GM19467 (cell line): Measurements from ENCODE around the gene VDAC1.

ENCODE experiments used
- ATAC-seq: cut with Tn5 transposase; IDR thresholded peaks from one replicate; pipeline ENCODE4 v1.9.1; 2021; ENCODE audit warnings: mild to moderate bottlenecking, moderate library complexity; ENCODE audit not compliant: unreplicated experiment

VDAC1 gene

DNA sequence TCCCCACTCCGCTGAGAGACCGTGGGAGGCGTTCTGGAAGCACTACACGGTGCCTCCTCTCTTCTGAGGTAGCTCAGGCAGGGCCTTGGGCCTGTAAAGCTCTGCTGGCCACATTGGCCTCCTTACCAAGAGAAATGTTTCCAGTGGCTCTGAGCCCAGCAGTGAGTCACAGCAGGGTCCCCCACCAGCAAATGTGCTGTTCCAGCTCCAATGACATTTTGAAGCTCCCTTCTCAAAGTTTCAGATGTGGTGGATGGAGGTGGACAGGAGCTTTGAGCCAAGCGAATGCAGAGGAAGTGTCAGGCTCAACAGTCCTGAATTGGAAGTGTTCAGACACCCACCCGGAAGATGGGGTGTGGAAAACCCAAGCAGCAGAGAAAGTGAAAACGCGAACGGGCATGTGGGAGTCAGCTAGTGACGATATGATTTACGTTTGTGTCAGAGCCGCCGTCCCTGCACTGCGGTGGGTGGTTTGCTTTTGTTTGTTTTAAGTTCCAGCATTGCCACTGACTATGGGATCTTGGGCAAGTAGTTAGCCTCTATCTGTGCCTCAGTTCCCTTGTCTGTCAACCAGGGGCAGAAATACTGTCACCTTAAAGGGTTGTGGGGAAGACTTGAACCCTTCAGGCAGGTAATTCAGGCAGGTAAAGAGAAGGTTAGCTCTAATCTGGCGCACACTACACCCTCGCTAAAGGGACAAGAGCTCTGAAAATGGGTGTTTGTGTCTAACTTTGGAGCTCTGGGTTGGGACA is 74.5 kb downstream of the VDAC1 start:
- no peak for ATAC-seq

GRCh38 chr5:133928587-133929393 is 76.0 kb downstream of the VDAC1 start:
- no peak for ATAC-seq

DNA sequence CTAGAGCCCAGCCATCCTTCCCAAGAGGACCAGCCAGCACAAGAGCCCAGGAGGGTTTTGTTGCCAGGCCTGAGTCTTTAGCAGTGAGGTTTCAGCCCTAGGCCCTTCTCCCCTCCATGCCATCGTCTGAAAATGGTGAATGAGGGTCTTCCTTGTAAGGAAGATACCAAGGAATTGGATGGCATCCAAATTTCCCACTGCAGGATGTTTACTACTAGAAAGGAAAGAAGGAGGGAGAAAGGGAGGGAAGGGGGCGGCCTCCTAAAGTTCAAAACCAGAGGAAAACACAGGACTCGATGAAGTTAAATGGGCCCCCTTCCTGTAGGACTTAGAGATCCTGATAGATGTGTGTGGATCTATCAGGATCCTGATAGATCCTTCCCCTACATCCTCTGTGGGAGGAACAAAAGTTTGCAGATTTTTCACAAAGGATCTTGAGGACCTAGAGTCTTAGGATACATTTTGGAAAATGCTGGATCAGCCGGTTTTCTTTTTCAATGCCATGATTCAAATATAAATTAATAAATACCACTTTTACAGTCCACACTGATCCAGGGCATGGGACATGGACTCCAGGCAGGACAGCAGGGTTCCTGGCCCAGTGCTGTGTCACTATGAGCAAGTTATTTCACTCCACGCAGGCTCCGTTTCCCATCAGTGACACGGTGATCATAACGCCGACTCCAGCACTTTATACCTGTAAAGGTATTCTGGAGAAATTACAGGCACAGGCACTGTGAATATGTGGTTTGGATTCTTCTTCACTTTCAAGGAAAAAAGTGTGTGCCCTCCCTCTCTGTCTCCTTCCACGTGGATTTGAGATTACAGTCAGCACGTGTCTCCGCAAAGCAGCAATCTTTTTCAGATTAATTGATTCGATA is 77.2 kb downstream of the VDAC1 start:
- no peak for ATAC-seq

DNA sequence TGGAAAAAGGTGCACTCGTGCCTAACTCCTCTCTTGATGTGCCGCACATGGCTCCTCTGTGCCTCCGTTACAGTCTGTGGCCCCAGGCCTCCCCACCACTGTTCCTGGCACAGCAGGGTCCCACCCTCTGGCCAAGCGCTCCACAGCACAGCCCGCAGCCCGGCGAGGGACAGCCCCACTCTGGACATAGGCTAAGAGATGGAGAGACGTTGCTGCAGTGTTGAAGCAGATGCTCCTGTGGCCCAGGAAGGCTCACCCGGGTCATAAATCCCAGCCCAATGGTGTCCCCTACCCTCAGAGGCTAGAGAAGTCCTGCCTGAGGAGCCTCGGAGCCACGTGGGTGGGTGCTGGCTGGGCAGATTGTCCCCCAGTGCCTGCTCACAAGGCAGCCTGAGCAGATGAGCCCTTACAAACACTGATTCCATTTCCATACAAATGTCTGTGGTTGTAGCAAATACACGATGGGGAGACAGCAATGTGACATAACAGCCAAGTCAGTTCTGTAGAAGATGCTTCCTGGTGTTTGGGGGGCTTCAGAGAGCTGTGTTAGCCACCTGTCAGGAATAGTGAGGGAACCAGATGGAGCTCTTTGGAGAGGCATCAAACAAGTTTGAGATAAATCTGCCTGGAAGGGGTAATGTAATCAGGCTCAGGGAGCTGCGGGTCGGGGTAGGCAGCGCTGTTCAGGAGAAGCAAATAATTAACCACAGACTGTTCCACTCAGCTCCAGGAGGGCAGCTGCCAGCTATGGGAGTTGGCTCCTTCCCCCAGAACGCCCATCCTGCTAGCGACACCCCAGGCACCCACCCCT is 78.1 kb downstream of the VDAC1 start:
- ATAC-seq = no peak

- ATAC-seq = no peak
Observed at GRCh38 chr5:133925866-133926488, 78.8 kb downstream of the VDAC1 start.

GRCh38 chr5:133925269-133925668 is 79.5 kb downstream of the VDAC1 start:
- no peak for ATAC-seq

DNA sequence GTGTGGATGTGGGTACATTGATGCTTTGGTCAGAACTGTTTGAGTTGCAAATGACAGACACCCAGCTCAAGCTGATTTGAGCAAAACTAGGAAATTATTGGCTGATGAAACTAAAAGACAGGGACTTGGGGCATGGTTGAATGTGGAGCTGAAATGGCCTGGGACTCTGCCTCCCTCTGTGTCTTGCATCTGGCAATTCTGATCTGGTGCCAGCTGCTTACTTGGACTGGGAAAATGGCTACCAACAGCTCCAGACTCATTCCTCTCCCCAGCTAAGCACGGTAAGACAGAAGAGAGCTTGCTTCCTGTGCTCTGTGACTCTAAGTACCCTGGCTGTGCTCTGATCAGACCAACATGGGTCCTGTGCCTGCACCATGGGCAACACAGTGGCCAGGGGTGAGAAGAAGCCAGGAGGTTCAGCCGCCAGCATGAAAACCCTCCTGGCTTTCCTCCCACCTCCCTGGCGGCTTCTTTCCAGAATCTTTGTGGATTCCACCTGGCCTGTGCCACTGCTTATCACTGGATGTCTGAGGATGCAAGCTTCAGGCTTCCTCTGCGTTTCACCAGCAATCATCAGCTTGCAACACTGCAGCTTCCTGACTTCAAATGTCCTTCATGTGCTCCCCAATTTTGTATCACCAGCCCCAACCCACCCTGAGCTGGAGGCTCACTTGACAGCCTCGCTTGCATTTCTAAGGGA is 80.4 kb downstream of the VDAC1 start:
- no peak for ATAC-seq

DNA sequence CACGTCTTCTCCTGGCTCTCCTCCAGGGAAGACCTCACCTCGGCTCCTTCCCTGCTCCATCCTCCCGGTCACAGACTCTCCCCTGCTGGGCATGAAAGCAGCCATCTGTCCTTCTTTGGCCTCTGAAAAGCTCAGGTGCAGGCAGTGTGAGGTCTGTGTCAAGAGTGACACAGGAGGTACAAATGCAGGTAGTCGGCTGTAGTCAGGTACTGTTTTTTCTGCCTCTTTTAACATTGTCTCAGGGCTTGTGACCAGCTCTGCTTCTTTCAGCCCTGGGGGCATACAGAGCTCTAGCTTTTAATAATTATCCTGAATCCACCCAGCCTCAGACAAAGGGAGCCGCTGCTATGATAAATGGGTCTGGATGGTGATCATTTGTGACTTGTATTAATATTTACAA is 82.8 kb downstream of the VDAC1 start:
- ATAC-seq = no peak
